ENCODE measurements around the gene GPC6.
A peak's percentile ranks its signal among the peaks of the same experiment; 100 is the strongest.

Gene GPC6

GRCh38 chr13:94389604-94390351 lies 1163.2 kb downstream of the GPC6 start (continued):
- TF ChIP-seq, protein P1, sequence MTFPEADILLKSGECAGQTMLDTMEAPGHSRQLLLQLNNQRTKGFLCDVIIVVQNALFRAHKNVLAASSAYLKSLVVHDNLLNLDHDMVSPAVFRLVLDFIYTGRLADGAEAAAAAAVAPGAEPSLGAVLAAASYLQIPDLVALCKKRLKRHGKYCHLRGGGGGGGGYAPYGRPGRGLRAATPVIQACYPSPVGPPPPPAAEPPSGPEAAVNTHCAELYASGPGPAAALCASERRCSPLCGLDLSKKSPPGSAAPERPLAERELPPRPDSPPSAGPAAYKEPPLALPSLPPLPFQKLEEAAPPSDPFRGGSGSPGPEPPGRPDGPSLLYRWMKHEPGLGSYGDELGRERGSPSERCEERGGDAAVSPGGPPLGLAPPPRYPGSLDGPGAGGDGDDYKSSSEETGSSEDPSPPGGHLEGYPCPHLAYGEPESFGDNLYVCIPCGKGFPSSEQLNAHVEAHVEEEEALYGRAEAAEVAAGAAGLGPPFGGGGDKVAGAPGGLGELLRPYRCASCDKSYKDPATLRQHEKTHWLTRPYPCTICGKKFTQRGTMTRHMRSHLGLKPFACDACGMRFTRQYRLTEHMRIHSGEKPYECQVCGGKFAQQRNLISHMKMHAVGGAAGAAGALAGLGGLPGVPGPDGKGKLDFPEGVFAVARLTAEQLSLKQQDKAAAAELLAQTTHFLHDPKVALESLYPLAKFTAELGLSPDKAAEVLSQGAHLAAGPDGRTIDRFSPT (tag by site-specific recombination; IDR thresholded peaks at IDR 0.05), result no peak
- peak; percentile 87 for TF ChIP-seq TRIM28 (IDR thresholded peaks at IDR 0.05; ENCODE audit: borderline replicate concordance, low read length)

GRCh38 chr13:94390881-94391280 lies 1164.3 kb downstream of the GPC6 start:
- H3K27ac ChIP-seq (ENCODE audit: extremely low read depth, low read depth, low read length), result no peak overlapping the region
- H3K4me3 ChIP-seq (ENCODE audit: low read depth, low read length), result no peak overlapping the region
- CTCF ChIA-PET, result interaction anchor here (0.5 to 0.7 kb wide), 2 partner anchors 523 to 724 kb away, joined by 3 to 4 read pairs; no protein-coding TSS in a partner anchor
- no peaks in the 10 kb centered on the region for H3K36me3 ChIP-seq (ENCODE audit: control insufficient read depth in 2 of 2, insufficient read depth in 1 of 2, low read length in 2 of 2)
- POLR2A ChIA-PET, result no interaction called here
- TF ChIP-seq SP2 (tag by site-specific recombination; IDR thresholded peaks at IDR 0.05), result no peak
- no peak for TF ChIP-seq SCRT1 (tag by site-specific recombination; IDR thresholded peaks at IDR 0.05; ENCODE audit: borderline replicate concordance)
- no peak for TF ChIP-seq ZNF623 (tag by site-specific recombination; IDR thresholded peaks at IDR 0.05)
- TF ChIP-seq ZNF639 (tag by site-specific recombination; IDR thresholded peaks at IDR 0.05), result no peak
- no peak for TF ChIP-seq ZNF830 (tag by site-specific recombination; IDR thresholded peaks at IDR 0.05; ENCODE audit: low read depth)
- no peak for TF ChIP-seq ZNF16 (tag by site-specific recombination; IDR thresholded peaks at IDR 0.05; ENCODE audit: low read depth)
- H3K9me3 ChIP-seq (ENCODE audit: control insufficient read depth, insufficient read depth, low read depth, low read length), result no peaks in the 10 kb centered on the region
- H3K4me1 ChIP-seq (ENCODE audit: control insufficient read depth, insufficient read depth, low read length), result no peaks in the 10 kb centered on the region

DNA sequence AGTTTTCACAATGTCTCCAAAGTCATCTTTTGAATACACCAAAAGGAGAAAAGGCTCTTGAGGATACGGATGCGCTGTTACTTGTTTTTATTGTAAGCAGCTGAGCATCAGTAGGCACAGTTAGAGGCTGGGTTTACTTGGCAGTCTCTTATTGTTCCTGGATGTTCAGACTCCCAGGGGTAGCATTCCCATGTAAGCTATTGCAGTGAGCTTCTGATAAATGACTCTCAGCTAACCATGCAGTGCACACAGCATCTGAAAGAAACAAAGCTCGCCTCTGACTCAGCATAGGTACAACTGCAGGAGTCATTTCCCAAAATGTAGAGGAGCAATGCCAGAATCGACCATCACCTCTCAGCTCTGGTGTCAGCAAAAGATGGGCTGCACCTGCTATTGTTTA lies 1168.1 kb downstream of the GPC6 start:
- TF ChIP-seq, protein P2, sequence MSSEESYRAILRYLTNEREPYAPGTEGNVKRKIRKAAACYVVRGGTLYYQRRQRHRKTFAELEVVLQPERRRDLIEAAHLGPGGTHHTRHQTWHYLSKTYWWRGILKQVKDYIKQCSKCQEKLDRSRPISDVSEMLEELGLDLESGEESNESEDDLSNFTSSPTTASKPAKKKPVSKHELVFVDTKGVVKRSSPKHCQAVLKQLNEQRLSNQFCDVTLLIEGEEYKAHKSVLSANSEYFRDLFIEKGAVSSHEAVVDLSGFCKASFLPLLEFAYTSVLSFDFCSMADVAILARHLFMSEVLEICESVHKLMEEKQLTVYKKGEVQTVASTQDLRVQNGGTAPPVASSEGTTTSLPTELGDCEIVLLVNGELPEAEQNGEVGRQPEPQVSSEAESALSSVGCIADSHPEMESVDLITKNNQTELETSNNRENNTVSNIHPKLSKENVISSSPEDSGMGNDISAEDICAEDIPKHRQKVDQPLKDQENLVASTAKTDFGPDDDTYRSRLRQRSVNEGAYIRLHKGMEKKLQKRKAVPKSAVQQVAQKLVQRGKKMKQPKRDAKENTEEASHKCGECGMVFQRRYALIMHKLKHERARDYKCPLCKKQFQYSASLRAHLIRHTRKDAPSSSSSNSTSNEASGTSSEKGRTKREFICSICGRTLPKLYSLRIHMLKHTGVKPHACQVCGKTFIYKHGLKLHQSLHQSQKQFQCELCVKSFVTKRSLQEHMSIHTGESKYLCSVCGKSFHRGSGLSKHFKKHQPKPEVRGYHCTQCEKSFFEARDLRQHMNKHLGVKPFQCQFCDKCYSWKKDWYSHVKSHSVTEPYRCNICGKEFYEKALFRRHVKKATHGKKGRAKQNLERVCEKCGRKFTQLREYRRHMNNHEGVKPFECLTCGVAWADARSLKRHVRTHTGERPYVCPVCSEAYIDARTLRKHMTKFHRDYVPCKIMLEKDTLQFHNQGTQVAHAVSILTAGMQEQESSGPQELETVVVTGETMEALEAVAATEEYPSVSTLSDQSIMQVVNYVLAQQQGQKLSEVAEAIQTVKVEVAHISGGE (tag by site-specific recombination; conservative IDR thresholded peaks at IDR 0.05; ENCODE audit: low read depth), result no peak
- no peak for TF ChIP-seq ZFP69B (tag by site-specific recombination; IDR thresholded peaks at IDR 0.05)
- no peaks in the 10 kb centered on the region for H3K9me3 ChIP-seq (ENCODE audit: control insufficient read depth, insufficient read depth, low read depth, low read length)
- ChIA-PET CTCF (interaction anchor here (0.6 to 0.7 kb wide), 2 partner anchors 427 to 1531 kb away, joined by 3 read pairs; no protein-coding TSS in a partner anchor), POLR2A (no interaction called here)
- H3K4me3 ChIP-seq (ENCODE audit: low read depth, low read length), result no peak overlapping the region
- H3K36me3 ChIP-seq (ENCODE audit: control insufficient read depth in 2 of 2, insufficient read depth in 1 of 2, low read length in 2 of 2), result no peaks in the 10 kb centered on the region
- no peak overlapping the region for H3K27ac ChIP-seq (ENCODE audit: extremely low read depth, low read depth, low read length)
- no peaks in the 10 kb centered on the region for H3K4me1 ChIP-seq (ENCODE audit: control insufficient read depth, insufficient read depth, low read length)

- no peak overlapping the region for H3K27ac ChIP-seq (ENCODE audit: extremely low read depth, low read depth, low read length)
- CTCF ChIA-PET, result no interaction called here
- H3K4me1 ChIP-seq (ENCODE audit: control insufficient read depth, insufficient read depth, low read length), result no peaks in the 10 kb centered on the region
- no peaks in the 10 kb centered on the region for H3K36me3 ChIP-seq (ENCODE audit: control insufficient read depth in 2 of 2, insufficient read depth in 1 of 2, low read length in 2 of 2)
- no peak overlapping the region for H3K4me3 ChIP-seq (ENCODE audit: low read depth, low read length)
- no peak for TF ChIP-seq ZNF449 (tag by site-specific recombination; IDR thresholded peaks at IDR 0.05)
- POLR2A ChIA-PET, result no interaction called here
- no peaks in the 10 kb centered on the region for H3K9me3 ChIP-seq (ENCODE audit: control insufficient read depth, insufficient read depth, low read depth, low read length)
These were observed 1169.3 kb downstream of the GPC6 start for GRCh38 chr13:94395860-94396259.
